ENCODE measurements around the gene FBXW7. TPM values are rescaled to one million over a fixed set of nuclear protein-coding genes. Genes with fewer than 3 reads are reported as not detected.

FBXW7 gene
- total RNA-seq, 1 donor from 2014 or later, result 37.8 TPM

DNA sequence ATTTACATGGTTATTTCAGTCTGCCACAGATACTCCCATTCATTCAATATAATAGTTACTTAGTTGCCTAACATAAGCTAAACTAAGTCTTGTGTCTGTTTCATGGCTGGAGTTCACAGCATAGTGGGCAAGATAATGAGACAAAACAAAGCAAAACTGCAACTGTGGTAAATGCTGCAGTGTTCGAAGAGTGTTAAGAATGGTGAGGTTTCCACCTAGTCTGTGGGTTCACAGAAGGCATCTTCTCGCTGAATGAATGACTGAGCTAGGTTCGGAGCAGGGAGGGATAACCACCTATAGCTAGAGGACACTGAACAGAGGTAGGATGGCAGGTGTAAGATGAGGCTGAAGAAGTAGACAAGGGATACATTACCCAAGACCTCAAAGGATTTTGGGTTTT is 171.0 kb downstream of the FBXW7 start:
- no peak for DNase-seq (ENCODE audit: low spot score)
- H3K27ac Mint-ChIP-seq, result no peak overlapping the region
- H3K9me3 Mint-ChIP-seq, result peaks cover 4% of the 10 kb centered on the region
- H3K27me3 Mint-ChIP-seq (ENCODE audit: low read depth), result no peaks in the 10 kb centered on the region
- intact Hi-C loops (cut with micrococcal nuclease), result no loop called here
- peaks cover 14% of the 10 kb centered on the region for H3K4me1 Mint-ChIP-seq (ENCODE audit: low read depth)
- no peak overlapping the region for H3K4me3 Mint-ChIP-seq (ENCODE audit: low read depth)
- peaks cover 20% of the 10 kb centered on the region for H3K36me3 Mint-ChIP-seq (ENCODE audit: low read depth)

DNA sequence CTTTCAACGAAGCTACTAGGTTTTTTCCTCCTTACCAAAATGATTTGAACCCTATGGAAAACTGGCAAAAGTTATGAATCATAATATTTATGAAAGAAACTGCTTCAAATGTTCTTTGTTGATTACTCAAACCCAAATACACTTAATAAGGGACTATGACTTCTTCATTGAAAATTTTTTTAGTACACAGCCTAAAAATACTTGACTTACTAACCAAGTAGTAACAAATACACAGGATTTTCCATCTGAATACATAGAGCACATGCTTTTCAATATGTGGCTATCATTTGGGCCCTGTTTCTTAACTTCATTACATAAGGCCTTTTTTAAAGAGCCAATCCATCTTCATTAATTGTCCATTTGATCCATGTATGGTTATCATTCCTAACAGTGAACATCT is 171.5 kb downstream of the FBXW7 start:
- Mint-ChIP-seq H3K4me3 (ENCODE audit: low read depth) (no peak overlapping the region), H3K36me3 (ENCODE audit: low read depth) (peaks cover 20% of the 10 kb centered on the region), H3K27me3 (ENCODE audit: low read depth) (no peaks in the 10 kb centered on the region), H3K4me1 (ENCODE audit: low read depth) (peaks cover 14% of the 10 kb centered on the region), H3K27ac (no peak overlapping the region), H3K9me3 (peaks cover 4% of the 10 kb centered on the region)
- intact Hi-C loops (cut with micrococcal nuclease), result no loop called here
- DNase-seq (ENCODE audit: low spot score), result no peak

DNA sequence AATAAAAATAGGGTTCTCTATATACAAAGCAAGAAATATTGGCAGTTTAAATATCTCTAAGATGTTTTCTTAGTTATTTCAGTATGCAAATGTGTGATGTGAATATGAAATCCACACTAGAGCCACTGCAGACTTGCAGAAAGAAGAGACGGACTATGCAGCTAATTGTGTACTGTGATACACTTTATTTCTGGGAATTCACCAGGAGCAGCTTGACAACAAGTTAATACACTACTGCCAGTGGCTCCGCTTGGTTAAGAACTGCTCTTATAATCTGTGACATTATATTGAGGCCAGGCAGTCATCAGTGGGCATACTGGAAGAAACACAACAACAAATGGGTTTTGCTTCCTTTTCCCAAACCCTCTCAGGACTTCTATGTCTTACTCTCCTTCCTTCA is 172.0 kb downstream of the FBXW7 start:
- intact Hi-C loops (cut with micrococcal nuclease), result no loop called here
- Mint-ChIP-seq H3K27me3 (ENCODE audit: low read depth) (no peaks in the 10 kb centered on the region), H3K4me3 (ENCODE audit: low read depth) (no peak overlapping the region), H3K27ac (no peak overlapping the region), H3K36me3 (ENCODE audit: low read depth) (peaks cover 20% of the 10 kb centered on the region), H3K4me1 (ENCODE audit: low read depth) (peaks cover 12% of the 10 kb centered on the region), H3K9me3 (peaks cover 4% of the 10 kb centered on the region)
- DNase-seq (ENCODE audit: low spot score), result no peak

DNA sequence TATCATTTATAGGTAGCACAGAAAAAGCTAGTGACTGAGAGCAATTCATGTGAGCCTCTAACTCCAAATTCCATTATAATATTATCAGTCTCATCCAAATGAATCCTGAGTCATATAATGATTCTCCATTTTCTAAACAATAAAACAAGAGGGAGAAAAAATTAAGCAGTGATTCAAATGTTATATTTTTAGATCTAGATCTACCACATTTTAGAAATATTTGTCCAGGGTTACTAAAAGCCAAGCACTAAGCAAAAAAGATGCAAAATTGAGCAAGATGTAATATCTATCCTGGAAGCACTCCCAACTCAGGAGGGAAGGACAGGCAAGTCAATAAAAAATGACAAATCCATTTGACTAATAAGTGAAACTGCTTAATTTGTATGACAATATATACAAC is 172.8 kb downstream of the FBXW7 start:
- DNase-seq (ENCODE audit: low spot score), result no peak
- intact Hi-C loops (cut with micrococcal nuclease), result no loop called here
- Mint-ChIP-seq H3K27ac (no peak overlapping the region), H3K27me3 (ENCODE audit: low read depth) (no peaks in the 10 kb centered on the region), H3K4me3 (ENCODE audit: low read depth) (no peak overlapping the region), H3K36me3 (ENCODE audit: low read depth) (peaks cover 20% of the 10 kb centered on the region), H3K4me1 (ENCODE audit: low read depth) (peaks cover 12% of the 10 kb centered on the region), H3K9me3 (peaks cover 4% of the 10 kb centered on the region)

DNA sequence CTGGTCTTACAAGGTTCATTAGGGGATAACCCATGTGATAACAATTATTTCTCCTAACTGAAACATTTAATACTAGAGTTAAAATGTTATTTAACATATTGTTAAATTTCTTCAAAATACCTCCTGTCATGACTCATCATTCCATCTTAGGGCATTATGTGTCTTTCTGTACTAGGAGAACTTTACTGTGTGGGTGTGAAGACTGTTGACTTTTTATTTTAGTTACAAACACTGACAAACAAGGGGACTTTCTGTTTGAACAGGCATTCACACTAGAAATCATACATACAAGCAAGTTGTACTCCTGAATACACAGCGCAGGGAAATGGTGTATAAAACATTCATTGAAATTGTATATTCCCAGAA is 175.9 kb downstream of the FBXW7 start:
- no peak for DNase-seq (ENCODE audit: low spot score)
- H3K9me3 Mint-ChIP-seq, result no peaks in the 10 kb centered on the region
- H3K27ac Mint-ChIP-seq, result no peak overlapping the region
- peaks cover 12% of the 10 kb centered on the region for H3K4me1 Mint-ChIP-seq (ENCODE audit: low read depth)
- no peak overlapping the region for H3K4me3 Mint-ChIP-seq (ENCODE audit: low read depth)
- peaks cover 7% of the 10 kb centered on the region for H3K36me3 Mint-ChIP-seq (ENCODE audit: low read depth)
- intact Hi-C loops (cut with micrococcal nuclease), result no loop called here
- no peaks in the 10 kb centered on the region for H3K27me3 Mint-ChIP-seq (ENCODE audit: low read depth)

DNA sequence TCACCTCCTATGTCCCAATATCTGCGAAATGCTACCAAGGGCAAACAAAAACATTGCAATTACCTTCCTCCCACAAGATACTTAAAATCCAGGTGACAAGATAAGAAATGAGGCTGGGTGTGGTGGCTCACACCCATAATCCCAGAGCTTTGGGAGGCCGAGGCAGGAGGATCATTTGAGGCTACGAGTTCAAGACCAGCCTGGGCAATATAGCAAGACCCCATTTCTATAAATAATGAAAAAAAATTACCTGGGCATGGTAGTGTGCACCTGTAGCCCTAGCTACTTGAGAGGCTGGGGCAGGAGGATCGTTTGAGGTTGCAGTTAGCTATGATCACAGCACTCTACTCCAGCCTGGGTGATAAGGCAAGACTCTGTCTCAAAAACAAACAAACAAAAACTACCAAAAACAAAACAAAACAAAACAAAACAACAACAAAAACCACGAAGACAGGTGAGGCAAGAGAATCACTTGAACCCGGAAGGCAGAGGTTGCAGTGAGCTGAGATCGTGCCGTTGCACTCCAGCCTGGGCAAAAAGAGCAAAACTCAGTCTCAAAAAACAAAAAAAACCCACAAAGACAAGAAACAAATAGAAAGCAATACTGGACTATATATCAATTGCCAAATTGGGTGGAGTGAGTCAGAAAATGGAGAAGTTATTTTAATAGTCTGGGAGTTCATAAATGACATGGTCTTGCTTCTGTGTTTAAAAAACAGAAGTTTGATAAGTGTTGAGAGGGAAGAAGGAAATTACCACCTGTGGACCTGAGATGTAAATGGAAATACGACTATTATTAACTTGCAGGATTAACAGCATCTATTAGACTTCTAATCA is 176.5 kb downstream of the FBXW7 start:
- H3K4me1 Mint-ChIP-seq (ENCODE audit: low read depth), result peaks cover 12% of the 10 kb centered on the region
- H3K36me3 Mint-ChIP-seq (ENCODE audit: low read depth), result peaks cover 5% of the 10 kb centered on the region
- no peak overlapping the region for H3K27ac Mint-ChIP-seq
- H3K27me3 Mint-ChIP-seq (ENCODE audit: low read depth), result no peaks in the 10 kb centered on the region
- H3K9me3 Mint-ChIP-seq, result no peaks in the 10 kb centered on the region
- H3K4me3 Mint-ChIP-seq (ENCODE audit: low read depth), result no peak overlapping the region
- no peak for DNase-seq (ENCODE audit: low spot score)
- intact Hi-C loops (cut with micrococcal nuclease), result no loop called here

DNA sequence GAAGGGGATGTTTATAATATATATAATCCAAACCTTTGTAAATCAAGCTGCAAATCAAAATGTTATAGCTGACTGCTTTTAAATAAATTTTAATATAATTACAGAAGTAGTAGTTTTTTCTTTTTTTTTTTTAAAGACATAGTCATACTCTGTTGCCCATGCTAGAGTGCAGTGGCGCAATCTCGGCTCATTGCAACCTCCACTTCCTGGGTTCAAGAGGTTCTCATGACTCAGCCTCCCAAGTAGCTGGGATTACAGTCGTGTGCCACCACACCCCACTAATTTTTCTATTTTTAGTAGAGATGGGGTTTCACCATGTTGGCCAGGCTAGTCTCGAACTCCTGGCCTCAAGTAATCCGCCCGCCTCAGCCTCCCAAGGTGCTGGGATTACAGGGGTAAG is 178.7 kb downstream of the FBXW7 start:
- no peak for DNase-seq (ENCODE audit: low spot score)
- Mint-ChIP-seq H3K9me3 (no peaks in the 10 kb centered on the region), H3K4me1 (ENCODE audit: low read depth) (peaks cover 26% of the 10 kb centered on the region), H3K27me3 (ENCODE audit: low read depth) (no peaks in the 10 kb centered on the region), H3K4me3 (ENCODE audit: low read depth) (no peak overlapping the region), H3K27ac (no peak overlapping the region), H3K36me3 (ENCODE audit: low read depth) (no peaks in the 10 kb centered on the region)
- intact Hi-C loops (cut with micrococcal nuclease), result no loop called here

DNA sequence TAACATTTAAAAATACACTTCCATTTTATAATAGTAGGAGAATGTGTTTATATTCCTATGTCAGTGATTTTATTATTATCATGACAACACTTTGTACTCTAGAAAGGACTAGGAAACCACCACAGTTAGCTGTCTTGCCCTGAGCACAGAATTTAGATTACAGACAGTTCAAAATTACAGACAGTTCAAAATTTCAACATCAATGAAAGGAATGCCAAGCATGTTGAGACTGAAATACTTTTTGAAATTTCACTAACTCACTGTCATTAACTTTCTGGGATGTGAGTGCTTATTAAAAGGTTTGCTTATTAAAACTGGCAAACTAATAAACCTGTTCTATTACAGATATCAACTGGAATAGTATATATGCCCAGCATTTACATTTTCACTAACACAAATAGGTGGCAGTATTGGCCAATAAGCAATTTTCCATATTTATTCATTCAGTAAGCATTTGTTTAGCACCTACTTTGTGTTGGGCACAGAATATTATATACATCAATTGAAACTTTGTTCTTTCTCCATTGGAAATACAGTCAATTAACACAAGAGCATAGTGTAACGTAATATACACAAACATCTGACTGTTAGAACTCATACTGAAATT is 179.4 kb downstream of the FBXW7 start:
- H3K4me1 Mint-ChIP-seq (ENCODE audit: low read depth), result peaks cover 26% of the 10 kb centered on the region
- H3K36me3 Mint-ChIP-seq (ENCODE audit: low read depth), result no peaks in the 10 kb centered on the region
- H3K27ac Mint-ChIP-seq, result no peak overlapping the region
- no peaks in the 10 kb centered on the region for H3K27me3 Mint-ChIP-seq (ENCODE audit: low read depth)
- intact Hi-C loops (cut with micrococcal nuclease), result no loop called here
- DNase-seq (ENCODE audit: low spot score), result no peak
- H3K4me3 Mint-ChIP-seq (ENCODE audit: low read depth), result no peak overlapping the region
- H3K9me3 Mint-ChIP-seq, result no peaks in the 10 kb centered on the region

DNA sequence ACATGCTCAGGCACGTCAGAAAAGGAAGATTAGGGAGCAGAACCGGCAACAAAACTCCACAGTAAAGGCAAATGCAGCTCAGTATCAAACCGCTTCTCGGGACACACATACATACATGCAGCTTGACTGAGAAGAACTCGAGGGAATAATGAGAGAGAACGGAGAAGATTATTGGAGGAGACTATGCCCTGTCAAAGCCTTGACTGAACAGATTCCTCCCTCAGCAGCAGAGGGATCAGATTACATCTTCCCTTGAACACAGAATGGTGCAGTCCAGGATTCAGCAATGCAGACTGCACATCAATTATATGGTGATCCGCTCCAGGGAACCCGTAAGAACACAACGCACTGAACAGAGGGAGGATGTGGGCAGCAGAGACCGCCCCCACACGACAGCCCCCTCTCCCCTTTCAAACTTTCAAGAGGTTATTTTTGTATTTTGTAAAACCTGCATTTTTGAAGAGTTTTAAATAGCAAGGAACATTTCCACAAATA is 183.2 kb downstream of the FBXW7 start:
- no peak overlapping the region for H3K27ac Mint-ChIP-seq

DNA sequence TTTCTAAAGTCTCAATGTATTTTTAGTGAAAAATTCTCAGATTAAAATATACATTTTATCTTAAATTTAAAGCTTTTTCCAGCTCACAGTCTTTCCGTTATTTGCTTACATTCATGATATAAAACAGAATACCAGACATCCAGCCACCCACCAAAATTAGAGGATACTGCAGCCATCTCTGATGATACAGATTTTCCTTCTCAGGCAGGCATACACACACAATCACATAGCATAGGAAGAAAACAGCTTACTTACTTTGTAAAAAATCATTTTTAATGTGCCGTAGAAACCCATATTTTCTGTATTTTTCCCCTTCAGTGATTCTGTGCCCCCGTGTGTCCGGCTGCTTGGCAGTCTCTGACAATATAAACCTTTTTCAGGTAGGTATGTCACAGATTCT is 183.7 kb downstream of the FBXW7 start:
- Mint-ChIP-seq H3K36me3 (ENCODE audit: low read depth) (no peaks in the 10 kb centered on the region), H3K4me3 (ENCODE audit: low read depth) (no peak overlapping the region), H3K4me1 (ENCODE audit: low read depth) (peaks cover 15% of the 10 kb centered on the region), H3K27me3 (ENCODE audit: low read depth) (no peaks in the 10 kb centered on the region), H3K27ac (no peak overlapping the region), H3K9me3 (no peaks in the 10 kb centered on the region)
- intact Hi-C loops (cut with micrococcal nuclease), result no loop called here
- no peak for DNase-seq (ENCODE audit: low spot score)

More for the DNA sequence above, 183.2 kb downstream of the FBXW7 start:
- intact Hi-C loops (cut with micrococcal nuclease), result no loop called here
- Mint-ChIP-seq H3K4me3 (ENCODE audit: low read depth) (no peak overlapping the region), H3K9me3 (no peaks in the 10 kb centered on the region), H3K36me3 (ENCODE audit: low read depth) (no peaks in the 10 kb centered on the region), H3K27me3 (ENCODE audit: low read depth) (no peaks in the 10 kb centered on the region), H3K4me1 (ENCODE audit: low read depth) (peaks cover 15% of the 10 kb centered on the region)
- DNase-seq (ENCODE audit: low spot score), result no peak

DNA sequence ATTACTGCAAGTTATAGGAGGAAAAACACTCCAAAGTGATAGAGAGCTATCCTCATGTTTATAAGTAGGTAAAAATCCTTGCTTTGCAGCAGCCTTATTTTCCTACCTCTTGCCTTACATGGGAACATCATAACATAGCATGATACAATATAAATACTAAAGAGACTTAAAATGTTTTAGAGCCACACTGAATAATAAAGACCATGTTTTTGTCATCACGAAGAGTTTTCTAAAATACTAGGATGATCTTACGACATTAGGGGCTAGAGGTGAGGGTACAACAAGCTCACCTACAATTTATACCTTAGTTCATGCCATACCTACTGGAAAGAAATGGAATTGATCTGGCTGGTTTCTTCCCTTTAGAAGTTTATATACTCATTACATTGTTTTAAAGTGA is 184.8 kb downstream of the FBXW7 start:
- no peak for DNase-seq (ENCODE audit: low spot score)
- Mint-ChIP-seq H3K4me1 (ENCODE audit: low read depth) (peaks cover 15% of the 10 kb centered on the region), H3K36me3 (ENCODE audit: low read depth) (peaks cover 9% of the 10 kb centered on the region), H3K27me3 (ENCODE audit: low read depth) (no peaks in the 10 kb centered on the region), H3K27ac (no peak overlapping the region), H3K4me3 (ENCODE audit: low read depth) (no peak overlapping the region), H3K9me3 (no peaks in the 10 kb centered on the region)
- intact Hi-C loops (cut with micrococcal nuclease), result no loop called here

DNA sequence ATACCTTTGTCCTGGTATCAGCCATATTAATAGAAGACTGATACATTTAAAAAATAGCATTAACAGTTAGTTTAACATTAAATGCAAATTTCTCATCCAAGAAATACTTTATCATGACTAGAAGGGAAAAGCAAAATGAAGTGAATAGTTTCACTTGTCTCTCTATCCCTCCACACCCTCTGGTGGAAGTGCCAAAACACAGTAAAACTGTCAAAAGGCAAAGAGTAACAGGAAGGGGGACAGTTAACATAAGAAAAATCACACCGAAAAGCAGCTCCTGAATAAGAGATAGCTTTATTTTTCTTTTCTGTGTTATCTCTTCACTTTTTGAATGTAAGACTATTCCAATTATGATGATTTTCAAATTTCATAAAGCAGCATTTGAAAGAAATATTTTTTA is 187.2 kb downstream of the FBXW7 start:
- Mint-ChIP-seq H3K9me3 (no peaks in the 10 kb centered on the region), H3K36me3 (ENCODE audit: low read depth) (peaks cover 10% of the 10 kb centered on the region), H3K4me3 (ENCODE audit: low read depth) (no peak overlapping the region), H3K4me1 (ENCODE audit: low read depth) (peaks cover 11% of the 10 kb centered on the region), H3K27me3 (ENCODE audit: low read depth) (no peaks in the 10 kb centered on the region), H3K27ac (no peak overlapping the region)
- intact Hi-C loops (cut with micrococcal nuclease), result no loop called here
- DNase-seq (ENCODE audit: low spot score), result no peak

DNA sequence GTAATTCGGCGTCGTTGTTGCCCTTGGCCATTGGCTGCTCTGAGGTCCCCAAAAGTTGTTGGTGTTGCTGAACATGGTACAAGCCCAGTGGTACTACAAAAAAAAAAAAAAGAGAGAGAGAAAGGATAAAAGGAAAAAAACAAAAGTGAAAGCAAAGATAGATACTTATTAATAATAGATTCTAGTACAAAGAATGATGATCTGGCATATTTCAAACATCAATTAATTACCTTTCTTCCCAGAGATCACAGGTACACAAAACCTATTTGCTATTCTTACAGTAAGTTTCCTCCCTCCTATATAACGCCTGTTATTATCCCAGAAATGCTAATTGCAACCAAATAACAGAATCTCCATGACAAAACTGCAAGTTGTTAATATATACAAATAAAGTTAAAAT is 188.9 kb downstream of the FBXW7 start:
- no peak overlapping the region for H3K27ac Mint-ChIP-seq
- H3K36me3 Mint-ChIP-seq (ENCODE audit: low read depth), result peaks cover 17% of the 10 kb centered on the region
- H3K9me3 Mint-ChIP-seq, result no peaks in the 10 kb centered on the region
- H3K4me3 Mint-ChIP-seq (ENCODE audit: low read depth), result no peak overlapping the region
- no peaks in the 10 kb centered on the region for H3K4me1 Mint-ChIP-seq (ENCODE audit: low read depth)
- H3K27me3 Mint-ChIP-seq (ENCODE audit: low read depth), result no peaks in the 10 kb centered on the region
- no peak for DNase-seq (ENCODE audit: low spot score)
- intact Hi-C loops (cut with micrococcal nuclease), result no loop called here

Data from activated T-helper 2 cell treated with anti-CD3 and anti-CD28 coated beads, Interferon-gamma antibody, Interleukin-2, Interleukin-4, amounts not matched to agents 10 μg/mL and 5 μg/mL and 100 μg/mL, durations not matched to agents 14 hours and 24 hours and 36 hours (primary cell).